NCI-H345 treated with DMSO at 0.1 percent for 48 hours (cell line): ENCODE measurements around the gene ASB2.

Source experiments
- DNase-seq: peaks from one replicate; lab custom pipeline; 2025; ENCODE audit not compliant: unreplicated experiment; lab: John Stamatoyannopoulos, UW

Gene ASB2

GRCh38 chr14:93962701-93963601, 13.4 kb downstream of the ASB2 start:
- no peak for DNase-seq

GRCh38 chr14:93961620-93962019, 14.8 kb downstream of the ASB2 start:
- DNase-seq = no peak

- no peak for DNase-seq
These were observed 15.5 kb downstream of the ASB2 start for GRCh38 chr14:93960774-93961438.

- DNase-seq = no peak
These were observed 16.3 kb downstream of the ASB2 start for GRCh38 chr14:93960108-93960475.

GRCh38 chr14:93959239-93960107, 16.9 kb downstream of the ASB2 start:
- DNase-seq = no peak

GRCh38 chr14:93958567-93959238, 17.7 kb downstream of the ASB2 start:
- no peak for DNase-seq

- no peak for DNase-seq
These were observed 18.4 kb downstream of the ASB2 start for GRCh38 chr14:93957751-93958566.

- no peak for DNase-seq
These were observed 19.0 kb downstream of the ASB2 start for GRCh38 chr14:93957333-93957710.

GRCh38 chr14:93956514-93957332, 19.6 kb downstream of the ASB2 start:
- DNase-seq = no peak

- DNase-seq = peak; percentile 45
These were observed 20.4 kb downstream of the ASB2 start for GRCh38 chr14:93955850-93956481.

GRCh38 chr14:93954900-93955849, 21.2 kb downstream of the ASB2 start:
- no peak for DNase-seq

GRCh38 chr14:93954516-93954830, 21.9 kb downstream of the ASB2 start:
- no peak for DNase-seq

GRCh38 chr14:93953739-93954515, 22.4 kb downstream of the ASB2 start:
- no peak for DNase-seq

- DNase-seq = no peak
These were observed 23.1 kb downstream of the ASB2 start for GRCh38 chr14:93953263-93953662.

- DNase-seq = no peak
These were observed 23.5 kb downstream of the ASB2 start for GRCh38 chr14:93952829-93953228.

GRCh38 chr14:93951635-93952540, 24.5 kb downstream of the ASB2 start:
- DNase-seq = no peak
